GM18873 (cell line): ENCODE measurements around the gene HOXA3.

Experiments
- ATAC-seq: cut with Tn5 transposase; IDR thresholded peaks from one replicate; pipeline ENCODE4 v1.9.1; 2021; ENCODE audit warnings: mild to moderate bottlenecking, moderate library complexity, moderate number of reproducible peaks; ENCODE audit not compliant: unreplicated experiment, low FRiP score

Gene HOXA3

GRCh38 chr7:27179503-27180430 lies 27.4 kb upstream of the HOXA3 start:
- no peak for ATAC-seq

GRCh38 chr7:27179030-27179429 lies 26.6 kb upstream of the HOXA3 start:
- no peak for ATAC-seq

DNA sequence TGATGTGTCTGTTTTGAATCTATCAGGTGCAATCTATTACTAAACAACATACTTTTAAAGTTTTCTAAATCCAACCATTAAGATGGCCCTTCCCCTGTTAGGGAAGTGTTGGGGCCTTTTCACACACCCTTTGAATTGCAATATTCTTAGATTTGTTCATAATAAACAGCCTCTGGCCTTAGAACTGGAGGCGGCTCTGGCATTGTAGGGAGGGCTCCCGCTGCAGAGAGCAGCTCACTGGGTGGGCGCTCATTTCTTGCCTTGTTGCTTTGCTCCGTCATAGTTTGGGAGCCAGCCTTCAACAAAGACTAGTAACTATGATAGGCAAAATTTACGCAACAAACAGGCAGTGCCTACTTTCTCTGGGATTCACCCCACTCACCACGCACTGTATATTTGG lies 26.0 kb upstream of the HOXA3 start:
- no peak for ATAC-seq

- no peak for ATAC-seq
Observed at GRCh38 chr7:27177795-27178320, 25.5 kb upstream of the HOXA3 start.

- no peak for ATAC-seq
Observed at GRCh38 chr7:27176962-27177794, 24.8 kb upstream of the HOXA3 start.

DNA sequence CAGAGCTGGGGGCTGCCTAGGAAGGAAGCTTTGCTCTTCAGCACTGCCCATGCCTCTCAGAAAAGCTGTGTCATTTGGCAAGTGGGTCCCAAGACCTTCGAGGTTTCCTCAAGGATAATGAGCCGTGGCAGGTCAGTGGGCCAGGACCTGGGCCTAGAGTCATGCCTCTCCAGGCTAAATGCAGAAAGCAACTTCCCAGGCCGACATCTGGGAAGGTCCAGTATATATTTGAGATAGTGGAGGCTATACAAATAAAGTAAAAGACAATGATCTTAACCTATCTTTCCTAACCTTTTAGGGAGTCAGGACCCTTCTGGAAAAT lies 24.1 kb upstream of the HOXA3 start:
- no peak for ATAC-seq

DNA sequence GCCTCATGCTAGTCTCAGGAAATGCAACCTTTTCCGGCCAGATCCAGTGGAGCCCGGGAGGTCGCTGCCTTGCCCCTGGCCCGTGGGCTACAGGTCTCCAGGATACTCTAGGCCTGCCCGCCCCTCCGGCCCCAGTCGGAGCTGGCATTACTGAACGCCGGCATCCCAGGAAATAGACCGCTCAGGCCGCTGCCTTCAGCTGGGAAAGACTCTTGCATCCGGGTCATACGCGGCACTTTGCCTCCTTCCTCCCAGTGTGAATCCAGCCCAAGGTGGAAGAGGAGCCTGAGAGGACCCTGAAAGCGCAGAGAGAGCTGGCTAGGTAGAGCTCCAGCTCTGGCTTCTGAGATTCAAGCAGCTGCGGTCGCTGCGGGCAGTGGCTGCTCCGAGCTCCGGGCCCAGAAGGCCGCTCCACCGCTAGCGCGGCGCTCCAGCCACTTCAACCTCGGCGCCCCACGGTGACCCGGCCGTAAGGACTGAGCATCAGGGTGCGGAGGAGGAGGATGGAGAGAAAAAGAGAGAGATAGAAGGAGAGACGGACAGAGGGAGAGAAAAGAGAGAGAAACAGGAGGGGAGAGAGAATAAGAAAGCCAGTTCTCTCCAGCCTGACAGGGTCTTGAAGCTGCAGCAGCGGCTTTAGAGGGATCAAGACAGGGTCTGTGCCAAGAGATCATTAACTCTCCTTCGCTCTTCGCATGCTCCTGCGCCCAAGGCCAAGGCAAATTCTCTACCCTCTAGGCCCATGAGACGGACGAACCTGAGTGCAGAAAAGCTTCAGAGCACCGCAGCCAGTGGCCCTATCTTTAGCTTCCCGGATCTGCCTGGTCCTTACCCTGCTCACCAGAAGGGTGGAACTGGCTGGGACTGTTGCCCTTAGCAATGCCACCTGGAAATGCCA lies 23.5 kb upstream of the HOXA3 start:
- no peak for ATAC-seq

DNA sequence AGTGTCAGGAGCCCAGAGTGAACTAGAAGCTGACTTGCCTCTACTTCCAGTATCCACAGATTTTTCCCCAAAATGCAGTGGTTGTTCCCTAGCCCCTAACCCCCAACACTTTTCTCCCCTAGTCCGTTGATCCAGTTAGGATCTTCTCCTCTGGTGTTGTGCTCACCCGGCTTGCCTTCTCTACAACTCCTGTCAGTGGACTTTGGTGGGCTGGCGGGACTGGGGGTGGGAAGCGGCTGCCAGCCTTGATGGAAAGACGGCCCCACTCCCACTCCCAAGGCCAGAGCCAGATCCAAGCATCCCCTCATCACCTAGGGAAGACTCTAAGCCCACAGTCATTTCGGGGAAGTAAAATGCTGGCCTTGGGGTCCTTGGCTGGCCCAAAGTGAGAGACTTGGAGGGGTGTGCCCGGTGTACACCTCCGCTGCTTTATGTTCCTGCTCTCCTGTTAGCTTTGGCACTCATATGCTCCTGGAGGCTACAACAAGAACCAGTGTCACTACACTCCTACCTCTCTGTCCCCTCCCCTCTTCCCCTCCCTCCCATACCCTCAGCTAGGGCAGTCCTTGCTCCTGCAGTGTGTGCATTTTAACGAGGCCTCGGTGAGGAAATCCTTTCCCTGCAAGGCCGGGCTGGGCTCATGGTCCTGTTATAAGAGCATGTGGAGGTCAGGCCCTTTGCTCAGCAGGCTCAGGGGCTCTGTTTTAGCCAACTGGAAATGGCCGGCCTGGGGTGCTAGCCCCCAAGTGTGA lies 22.7 kb upstream of the HOXA3 start:
- no peak for ATAC-seq

DNA sequence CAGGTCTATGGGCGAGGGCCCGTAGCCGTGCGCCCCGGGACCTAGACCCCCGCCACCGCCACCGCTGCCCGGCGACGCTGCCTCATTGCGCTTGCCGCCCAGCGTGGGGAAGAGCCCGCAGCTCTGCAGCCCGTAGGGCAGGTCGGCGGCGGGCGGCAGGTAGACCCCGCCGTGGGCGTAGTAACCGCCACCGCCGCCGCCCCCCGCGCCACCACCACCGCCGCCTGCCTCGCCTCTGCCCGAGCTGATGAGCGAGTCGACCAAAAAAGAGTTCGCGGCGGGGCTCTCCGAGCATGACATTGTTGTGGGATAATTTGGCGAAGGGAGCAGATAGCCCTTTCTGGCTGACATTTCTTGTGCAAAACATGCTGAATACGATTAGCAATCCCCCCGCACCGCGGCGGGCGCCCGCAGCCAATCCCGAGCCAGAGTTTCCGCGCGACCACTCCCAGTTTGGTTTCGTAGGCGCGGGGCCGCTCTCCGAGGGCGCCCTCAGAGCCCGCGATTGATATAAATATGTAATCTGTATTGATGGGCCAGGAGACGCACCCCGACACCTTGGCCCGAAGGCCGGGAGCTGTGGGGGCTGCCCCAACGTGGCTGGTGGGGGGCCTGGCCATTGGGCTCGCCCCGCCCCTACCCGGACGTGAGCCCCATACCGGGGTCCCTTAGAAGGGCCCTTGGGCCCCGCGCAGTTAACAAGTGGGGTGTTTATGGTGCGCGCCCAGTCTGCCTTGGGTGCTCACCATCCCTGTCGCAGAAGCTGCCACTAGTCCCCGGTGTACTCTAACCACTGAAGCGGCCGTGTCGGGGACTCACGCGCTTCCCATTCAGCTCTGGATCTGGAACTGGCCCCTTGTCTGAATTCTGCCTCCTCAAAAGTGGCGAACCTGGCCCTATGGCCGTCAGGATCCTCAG lies 21.8 kb upstream of the HOXA3 start, which contains the start of gene HOXA10:
Gene HOXA10, minus strand, starts transcription at position 365 of the 918 bp plus-strand sequence. Its CDS starts 14 bp downstream, at position 351.
- no peak for ATAC-seq

DNA sequence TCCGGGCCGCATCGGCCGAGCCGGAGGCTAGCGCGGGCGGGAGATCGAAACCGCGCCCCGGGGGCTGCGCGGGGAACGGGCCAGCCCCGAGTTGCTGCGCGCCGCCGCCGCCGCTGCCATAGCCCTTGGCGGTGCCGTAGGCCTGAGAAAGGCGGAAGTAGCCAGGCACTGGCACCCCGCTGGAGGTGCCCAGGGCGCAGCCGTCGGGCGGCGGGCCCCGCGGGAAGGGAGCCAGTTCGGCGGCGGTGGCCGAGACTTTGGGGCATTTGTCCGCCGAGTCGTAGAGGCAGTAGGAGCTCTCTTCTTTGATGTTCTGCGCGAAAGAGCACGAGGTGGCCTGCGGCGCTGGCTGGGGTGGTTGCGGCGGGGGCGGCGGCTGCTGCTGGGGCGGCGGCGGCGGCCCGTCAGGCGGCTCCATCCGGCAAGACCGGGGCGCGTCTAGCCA lies 21.1 kb upstream of the HOXA3 start:
- ATAC-seq, result no peak

DNA sequence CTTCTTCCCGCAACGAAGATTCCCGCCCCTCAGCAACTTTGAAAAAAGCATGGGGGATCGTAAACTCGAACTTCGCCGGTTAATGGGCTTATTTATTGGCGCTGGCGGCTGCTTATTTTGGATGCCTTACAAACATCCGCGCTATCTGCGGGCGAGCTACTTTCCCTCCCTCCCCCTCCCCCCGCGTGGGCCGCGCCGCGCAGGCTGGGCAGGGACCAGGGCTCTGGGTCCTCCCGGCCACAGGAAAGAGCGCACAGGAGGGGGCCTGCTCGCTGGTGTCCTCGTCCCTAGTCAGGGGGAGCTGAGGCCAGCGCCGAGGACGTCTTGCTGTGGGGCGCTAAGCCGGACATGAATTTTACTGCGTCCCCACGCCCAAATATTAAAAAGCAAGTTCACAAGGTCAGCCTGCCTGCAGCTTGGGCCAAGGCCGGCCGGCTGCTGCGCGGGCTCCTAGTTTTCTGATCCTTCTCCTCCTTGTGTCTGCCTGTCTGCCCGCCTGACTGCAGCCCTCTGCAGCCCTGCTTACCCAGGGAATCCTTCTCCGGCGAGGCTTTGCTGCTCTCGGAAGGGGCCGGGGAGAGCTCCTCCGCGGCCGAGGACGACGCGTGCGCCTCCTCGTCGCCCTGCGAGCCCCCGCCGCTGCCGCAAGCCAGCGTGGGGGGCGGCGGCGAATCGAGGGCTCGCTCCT lies 20.6 kb upstream of the HOXA3 start:
- no peak for ATAC-seq

DNA sequence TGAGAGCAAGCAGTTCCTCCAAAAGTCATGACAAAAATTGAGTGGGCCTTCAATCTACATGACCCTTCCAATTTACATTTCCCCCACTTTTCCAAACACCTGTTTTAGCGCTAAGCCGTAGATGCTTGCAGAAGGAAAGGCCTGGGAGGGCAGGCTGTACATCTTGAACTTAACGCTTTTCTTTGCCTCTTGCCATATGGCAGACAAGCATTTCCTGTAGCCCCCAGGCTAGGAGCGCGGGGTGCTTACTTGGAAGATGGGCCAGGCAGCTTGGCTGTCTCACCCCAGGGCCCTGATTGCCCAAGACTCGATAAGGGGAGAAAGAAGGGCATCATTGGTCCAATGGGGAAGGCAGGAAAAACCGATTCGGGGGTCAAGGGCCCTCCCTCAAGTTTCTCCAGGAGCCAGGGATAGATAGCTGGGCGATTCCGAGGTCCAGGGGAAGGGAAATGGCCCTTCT lies 20.0 kb upstream of the HOXA3 start:
- ATAC-seq, result no peak

- ATAC-seq, result no peak
Observed at GRCh38 chr7:27171637-27172314, 19.4 kb upstream of the HOXA3 start.

DNA sequence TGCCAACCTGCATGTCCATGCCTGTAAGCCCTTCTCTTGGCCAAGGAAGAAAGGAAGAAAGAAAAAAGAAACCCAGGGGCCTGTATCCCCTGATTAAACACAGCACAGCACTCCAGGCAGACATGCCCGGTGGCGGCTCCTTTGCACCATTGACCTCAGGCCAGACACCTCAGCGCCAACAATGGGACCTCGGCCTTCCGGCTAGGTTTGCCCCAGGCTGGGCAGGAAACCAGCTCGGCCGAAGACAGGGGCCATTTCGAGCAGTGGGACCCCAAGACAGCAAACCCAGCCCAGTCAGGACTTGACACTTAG lies 18.9 kb upstream of the HOXA3 start:
- ATAC-seq, result no peak

GRCh38 chr7:27170426-27171324 lies 18.3 kb upstream of the HOXA3 start:
- ATAC-seq, result no peak

DNA sequence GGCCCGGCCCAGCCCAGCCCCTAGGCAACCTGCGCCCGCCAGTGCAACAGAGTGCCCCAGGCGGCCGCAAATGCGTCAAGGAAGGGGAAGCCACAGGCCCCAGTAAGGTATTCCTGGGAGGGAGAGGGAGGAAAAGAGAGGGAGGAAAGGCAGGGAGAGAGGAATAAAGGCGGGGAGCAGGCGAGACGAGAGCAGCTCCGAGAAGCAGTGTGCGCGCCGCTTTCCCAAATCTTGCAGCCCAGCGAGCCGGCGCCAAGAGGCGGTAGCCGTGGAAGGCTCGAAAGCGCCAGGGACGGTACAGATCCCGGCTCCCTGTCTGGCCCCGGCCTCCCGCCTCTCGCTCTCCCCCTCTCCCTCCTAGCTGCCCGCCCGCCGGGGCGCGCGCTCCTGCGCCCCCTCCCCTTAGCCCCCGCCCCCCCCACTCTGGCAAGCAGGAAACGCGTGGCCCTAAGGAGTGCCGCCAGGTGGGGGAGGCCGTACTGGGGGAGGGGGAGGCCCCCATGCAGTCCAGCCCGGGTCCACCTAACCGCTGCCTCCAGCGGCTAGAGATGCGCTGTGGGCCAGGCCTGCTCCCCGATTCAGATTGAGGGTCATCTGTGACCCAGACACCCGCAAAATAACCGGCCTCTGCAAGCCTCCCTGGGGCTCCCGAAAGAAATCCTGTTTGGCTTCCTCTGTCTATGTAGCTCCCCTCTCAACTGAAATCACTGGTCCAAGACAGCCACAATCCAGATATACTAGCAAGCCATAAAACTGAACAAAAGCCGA lies 17.5 kb upstream of the HOXA3 start:
- no peak for ATAC-seq
